PFSK-1 (cell line): Measurements from ENCODE around the gene TMPRSS7.

ENCODE experiments used
- FOXP2 ChIP-seq: optimal IDR thresholded peaks from 2 replicates; pipeline ENCODE3; 2011; ENCODE audit warnings: borderline replicate concordance, control low read depth, inconsistent platforms; ENCODE audit not compliant: insufficient read depth; ENCODE audit errors: extremely low read length, extremely low read depth
- POLR2AphosphoS5 ChIP-seq: IDR thresholded peaks from 2 replicates; pipeline ENCODE4 v1.6.1; 2012; ENCODE audit warnings: low read depth, mild to moderate bottlenecking, control low read depth, low read length, moderate library complexity
- SIN3A ChIP-seq: IDR thresholded peaks from 2 replicates; pipeline ENCODE4 v1.6.1; 2012; ENCODE audit warnings: mild to moderate bottlenecking, low read length, moderate library complexity, borderline replicate concordance; ENCODE audit not compliant: insufficient read depth
- TAF1 ChIP-seq: IDR thresholded peaks from 2 replicates; pipeline ENCODE4 v1.6.1; 2012; ENCODE audit warnings: low read length, control low read depth, borderline replicate concordance; ENCODE audit not compliant: insufficient read depth

DNA sequence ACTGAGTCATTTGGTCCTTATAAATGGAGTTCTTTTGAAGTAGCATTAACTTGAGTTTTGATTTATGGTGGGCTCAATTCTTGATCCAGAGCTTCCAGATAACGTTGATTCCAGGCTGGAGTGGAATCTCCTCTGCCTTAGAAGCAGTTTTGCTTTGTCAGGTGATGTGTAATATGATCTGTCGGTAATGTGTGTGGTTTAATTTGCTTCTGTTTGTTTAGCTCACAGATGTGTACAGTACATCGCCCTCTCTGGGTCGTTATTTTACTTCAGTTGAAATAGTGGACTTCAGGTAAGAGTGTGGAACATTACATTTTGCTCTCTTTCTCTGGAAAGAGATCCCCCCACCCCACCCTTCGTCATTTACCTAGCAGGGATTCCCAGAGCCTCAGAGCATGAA, 74.8 kb downstream of the TMPRSS7 start:
- TF ChIP-seq SIN3A (no peak), TAF1 (no peak), POLR2AphosphoS5 (no peak), FOXP2 (no peak)
